GM19467 (cell line): Measurements from ENCODE around the gene CASP8AP2.
"Not testable (repeated sequence)": the region's sequence is repeated elsewhere in the genome, so short reads cannot be mapped to it uniquely, and the experiment has no call there.

Source experiments
- ATAC-seq: cut with Tn5 transposase; IDR thresholded peaks from one replicate; pipeline ENCODE4 v1.9.1; 2021; ENCODE audit warnings: mild to moderate bottlenecking, moderate library complexity; ENCODE audit not compliant: unreplicated experiment

CASP8AP2 gene

GRCh38 chr6:89829472-89830169 is at the start of gene CASP8AP2:
CASP8AP2 (plus strand) TSS chr6:89829880.
- peak; percentile 98 for ATAC-seq

GRCh38 chr6:89781070-89782034 is 48.3 kb upstream of the CASP8AP2 start:
- ATAC-seq: no peak

- ATAC-seq: no peak
Observed at GRCh38 chr6:89782222-89782621, 47.5 kb upstream of the CASP8AP2 start.

- ATAC-seq: not testable (repeated sequence)
Observed at GRCh38 chr6:89783293-89783692, 46.4 kb upstream of the CASP8AP2 start.

GRCh38 chr6:89784838-89785237 is 44.8 kb upstream of the CASP8AP2 start:
- no peak for ATAC-seq

GRCh38 chr6:89786970-89787369 is 42.7 kb upstream of the CASP8AP2 start:
- no peak for ATAC-seq

GRCh38 chr6:89787660-89788328 is 41.9 kb upstream of the CASP8AP2 start:
- no peak for ATAC-seq

- no peak for ATAC-seq
Observed at GRCh38 chr6:89789980-89790379, 39.7 kb upstream of the CASP8AP2 start.

GRCh38 chr6:89790403-89790802 is 39.3 kb upstream of the CASP8AP2 start:
- ATAC-seq: no peak

GRCh38 chr6:89792881-89793280 is 36.8 kb upstream of the CASP8AP2 start:
- no peak for ATAC-seq

GRCh38 chr6:89793586-89793985 is 36.1 kb upstream of the CASP8AP2 start:
- no peak for ATAC-seq

- no peak for ATAC-seq
Observed at GRCh38 chr6:89794324-89794723, 35.4 kb upstream of the CASP8AP2 start.

GRCh38 chr6:89797317-89797716 is 32.4 kb upstream of the CASP8AP2 start:
- ATAC-seq: no peak

- no peak for ATAC-seq
Observed at GRCh38 chr6:89799096-89799495, 30.6 kb upstream of the CASP8AP2 start.

- ATAC-seq: no peak
Observed at GRCh38 chr6:89799756-89800155, 29.9 kb upstream of the CASP8AP2 start.

- ATAC-seq: no peak
Observed at GRCh38 chr6:89803271-89803670, 26.4 kb upstream of the CASP8AP2 start.

- ATAC-seq: no peak
Observed at GRCh38 chr6:89805814-89806371, 23.8 kb upstream of the CASP8AP2 start.

- no peak for ATAC-seq
Observed at GRCh38 chr6:89807581-89807980, 22.1 kb upstream of the CASP8AP2 start.

- ATAC-seq: not testable (repeated sequence)
Observed at GRCh38 chr6:89813422-89813821, 16.3 kb upstream of the CASP8AP2 start.

- no peak for ATAC-seq
Observed at GRCh38 chr6:89817481-89817880, 12.2 kb upstream of the CASP8AP2 start.

GRCh38 chr6:89818977-89819335 is 10.7 kb upstream of the CASP8AP2 start:
- ATAC-seq: peak; percentile 21
